Gastroesophageal sphincter (tissue), 3 donors: ENCODE data around the gene SPACA7.

Experiments used
- EP300 ChIP-seq: sonication (generic); formaldehyde crosslinking; IDR thresholded peaks from one replicate; pipeline ENCODE4 v1.6.1; 2017; ENCODE audit warnings: antibody characterized with exemption, mild to moderate bottlenecking
- POLR2A ChIP-seq, 2 donors: fragments of 450-650 bp; IDR thresholded peaks; one replicate each; pipeline ENCODE4 v1.6.1; 2017; ENCODE audit warnings: antibody characterized with exemption in 2 of 2, mild to moderate bottlenecking in 2 of 2, moderate library complexity in 1 of 2
- POLR2AphosphoS5 ChIP-seq: sonication (generic); formaldehyde crosslinking; IDR thresholded peaks from one replicate; pipeline ENCODE4 v1.6.1; 2017; ENCODE audit warnings: antibody characterized with exemption
- TF ChIP-seq, protein P1 (sequence below), 4 experiments: fragments of 200-600 bp in 2 of 4; fragments of 450-650 bp in 2 of 4; sonication (generic) in 1 of 4; IDR thresholded peaks; one replicate each; pipeline ENCODE4 v1.5.1; 2017 to 2019; ENCODE audit warnings: antibody characterized with exemption in 4 of 4, mild to moderate bottlenecking in 2 of 4, moderate library complexity in 2 of 4

- TF ChIP-seq EP300, result no peak
- TF ChIP-seq, protein P1, sequence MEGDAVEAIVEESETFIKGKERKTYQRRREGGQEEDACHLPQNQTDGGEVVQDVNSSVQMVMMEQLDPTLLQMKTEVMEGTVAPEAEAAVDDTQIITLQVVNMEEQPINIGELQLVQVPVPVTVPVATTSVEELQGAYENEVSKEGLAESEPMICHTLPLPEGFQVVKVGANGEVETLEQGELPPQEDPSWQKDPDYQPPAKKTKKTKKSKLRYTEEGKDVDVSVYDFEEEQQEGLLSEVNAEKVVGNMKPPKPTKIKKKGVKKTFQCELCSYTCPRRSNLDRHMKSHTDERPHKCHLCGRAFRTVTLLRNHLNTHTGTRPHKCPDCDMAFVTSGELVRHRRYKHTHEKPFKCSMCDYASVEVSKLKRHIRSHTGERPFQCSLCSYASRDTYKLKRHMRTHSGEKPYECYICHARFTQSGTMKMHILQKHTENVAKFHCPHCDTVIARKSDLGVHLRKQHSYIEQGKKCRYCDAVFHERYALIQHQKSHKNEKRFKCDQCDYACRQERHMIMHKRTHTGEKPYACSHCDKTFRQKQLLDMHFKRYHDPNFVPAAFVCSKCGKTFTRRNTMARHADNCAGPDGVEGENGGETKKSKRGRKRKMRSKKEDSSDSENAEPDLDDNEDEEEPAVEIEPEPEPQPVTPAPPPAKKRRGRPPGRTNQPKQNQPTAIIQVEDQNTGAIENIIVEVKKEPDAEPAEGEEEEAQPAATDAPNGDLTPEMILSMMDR (IDR thresholded peaks at IDR 0.05), result no peak
- no peak for TF ChIP-seq POLR2AphosphoS5
- no peak for TF ChIP-seq POLR2A (IDR thresholded peaks at IDR 0.05)
Observed at GRCh38 chr13:112345826-112346172, 30.4 kb upstream of the SPACA7 start.
